ENCODE data around the gene RIOK3. TPM values are rescaled to one million over a fixed set of nuclear protein-coding genes. Genes with fewer than 3 reads are reported as not detected.

Gene RIOK3
- total RNA-seq, 2 experiments from 2014 or later, result 74.7 to 81.3 TPM

DNA sequence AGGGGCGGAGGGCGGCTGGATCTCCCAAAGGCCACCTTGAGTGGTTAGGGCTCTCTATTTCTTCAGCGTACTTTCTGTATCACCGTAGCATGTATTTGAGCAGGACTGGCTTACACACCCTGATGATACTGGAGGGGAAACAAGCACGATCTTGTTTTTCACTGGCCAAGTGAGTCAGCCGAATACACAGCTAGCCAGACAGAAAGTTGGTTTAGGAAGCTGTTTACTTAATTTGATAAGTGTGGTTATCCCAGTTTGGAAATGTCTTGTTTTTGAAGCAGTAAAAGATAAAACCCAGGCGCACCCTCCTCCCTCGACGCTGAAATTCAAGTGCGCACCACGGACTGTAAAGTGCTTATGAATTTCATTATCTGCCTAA, 582 bp downstream of the RIOK3 start:
- intact Hi-C loops (cut with micrococcal nuclease), result no loop called here
- H3K36me3 Mint-ChIP-seq (ENCODE audit: low read depth), result peaks cover 18% of the 10 kb centered on the region

DNA sequence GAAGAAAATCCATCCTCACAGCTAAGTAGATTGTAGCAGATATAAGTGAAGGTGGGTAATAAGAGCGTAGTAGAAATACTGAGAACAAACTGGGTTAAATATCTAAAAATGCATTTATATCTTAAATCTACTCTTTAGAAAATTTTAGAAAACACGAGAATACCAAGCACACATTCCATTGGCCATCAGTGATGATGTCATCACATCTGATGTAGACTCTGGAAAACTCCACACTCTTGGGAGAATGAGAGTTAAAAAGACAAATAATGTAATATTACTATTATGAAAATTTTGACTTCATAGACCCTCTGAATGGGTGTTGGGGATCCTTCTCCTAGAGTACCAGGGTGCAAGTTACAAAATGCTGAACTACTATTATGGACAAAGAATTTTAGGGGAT, 3.7 kb downstream of the RIOK3 start:
- Mint-ChIP-seq H3K4me1 (ENCODE audit: low read depth) (peaks cover 67% of the 10 kb centered on the region), H3K27me3 (no peaks in the 10 kb centered on the region), H3K4me3 (no peak overlapping the region), H3K36me3 (ENCODE audit: low read depth) (peaks cover 27% of the 10 kb centered on the region), H3K9me3 (no peaks in the 10 kb centered on the region), H3K27ac (no peak overlapping the region)
- POLR2A ChIA-PET, result interaction anchor here (1.3 kb wide), 1 partner anchor 16 kb away, joined by 4 read pairs; no protein-coding TSS in a partner anchor
- TF ChIP-seq, protein P1, sequence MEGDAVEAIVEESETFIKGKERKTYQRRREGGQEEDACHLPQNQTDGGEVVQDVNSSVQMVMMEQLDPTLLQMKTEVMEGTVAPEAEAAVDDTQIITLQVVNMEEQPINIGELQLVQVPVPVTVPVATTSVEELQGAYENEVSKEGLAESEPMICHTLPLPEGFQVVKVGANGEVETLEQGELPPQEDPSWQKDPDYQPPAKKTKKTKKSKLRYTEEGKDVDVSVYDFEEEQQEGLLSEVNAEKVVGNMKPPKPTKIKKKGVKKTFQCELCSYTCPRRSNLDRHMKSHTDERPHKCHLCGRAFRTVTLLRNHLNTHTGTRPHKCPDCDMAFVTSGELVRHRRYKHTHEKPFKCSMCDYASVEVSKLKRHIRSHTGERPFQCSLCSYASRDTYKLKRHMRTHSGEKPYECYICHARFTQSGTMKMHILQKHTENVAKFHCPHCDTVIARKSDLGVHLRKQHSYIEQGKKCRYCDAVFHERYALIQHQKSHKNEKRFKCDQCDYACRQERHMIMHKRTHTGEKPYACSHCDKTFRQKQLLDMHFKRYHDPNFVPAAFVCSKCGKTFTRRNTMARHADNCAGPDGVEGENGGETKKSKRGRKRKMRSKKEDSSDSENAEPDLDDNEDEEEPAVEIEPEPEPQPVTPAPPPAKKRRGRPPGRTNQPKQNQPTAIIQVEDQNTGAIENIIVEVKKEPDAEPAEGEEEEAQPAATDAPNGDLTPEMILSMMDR (IDR thresholded peaks at IDR 0.05), result no peak
- ATAC-seq (no peak), DNase-seq (no peak)
- CTCF ChIA-PET, result no interaction called here
- intact Hi-C loops (cut with micrococcal nuclease), result no loop called here

More for the DNA sequence above, 582 bp downstream of the RIOK3 start:
- POLR2A ChIA-PET, result interaction anchor here (1.3 to 2.6 kb wide), 2 partner anchors 9 to 49 kb away, joined by 4 to 7 read pairs; partner anchors contain the start of gene RMC1
- H3K9me3 Mint-ChIP-seq, result no peaks in the 10 kb centered on the region
- H3K4me3 Mint-ChIP-seq, result peak overlapping the region; percentile 98
- peak overlapping the region; percentile 93 for H3K27ac Mint-ChIP-seq
- peak; percentile 18 for ATAC-seq
- TF ChIP-seq, protein P1 (IDR thresholded peaks at IDR 0.05), result no peak
- no peak for DNase-seq
- H3K4me1 Mint-ChIP-seq (ENCODE audit: low read depth), result peaks cover 48% of the 10 kb centered on the region
- CTCF ChIA-PET, result interaction anchor here (1.0 to 2.8 kb wide), 9 partner anchors 11 to 62 kb away, joined by 3 to 13 read pairs (median 3); no protein-coding TSS in a partner anchor
- no peaks in the 10 kb centered on the region for H3K27me3 Mint-ChIP-seq

DNA sequence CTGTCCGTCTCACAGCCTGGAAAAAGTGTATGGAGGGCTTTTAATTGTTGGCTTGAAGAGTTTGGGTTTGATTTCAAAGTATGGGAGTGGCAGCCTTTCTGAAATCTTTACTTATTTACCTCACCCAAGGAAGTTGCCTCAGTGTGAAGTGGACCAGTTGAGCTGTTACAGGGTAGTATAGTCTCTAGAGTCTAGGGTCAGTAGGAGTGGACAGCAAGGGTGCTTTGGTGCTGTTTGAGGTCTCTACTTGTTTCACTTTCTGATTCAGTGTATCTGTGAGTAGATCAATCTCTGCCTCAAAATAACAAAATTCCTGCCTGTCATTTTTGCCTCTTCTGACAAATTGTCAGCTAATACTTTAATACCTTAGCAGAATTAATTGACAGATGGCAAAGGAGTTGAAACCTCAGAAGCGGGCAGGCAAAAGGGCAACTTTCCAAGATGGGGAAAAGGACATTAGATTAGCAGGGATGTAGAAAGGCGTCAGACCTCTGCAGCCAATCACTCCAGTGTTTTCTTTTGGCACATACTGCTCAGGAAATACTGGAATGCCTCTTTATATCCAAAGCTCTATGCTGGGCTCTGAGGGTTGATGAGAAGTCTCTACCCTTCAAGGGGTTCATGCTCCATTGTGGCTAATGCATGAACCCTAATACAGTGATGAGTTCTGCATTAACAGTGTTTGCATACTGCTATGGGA, 5.9 kb downstream of the RIOK3 start:
- Mint-ChIP-seq H3K27ac (peak overlapping the region; percentile 64), H3K36me3 (ENCODE audit: low read depth) (peaks cover 43% of the 10 kb centered on the region), H3K9me3 (no peaks in the 10 kb centered on the region), H3K27me3 (no peaks in the 10 kb centered on the region), H3K4me1 (ENCODE audit: low read depth) (peaks cover 55% of the 10 kb centered on the region), H3K4me3 (no peak overlapping the region)
- TF ChIP-seq, protein P1 (IDR thresholded peaks at IDR 0.05), result no peak
- intact Hi-C loops (cut with micrococcal nuclease), result no loop called here
- POLR2A ChIA-PET, result no interaction called here
- CTCF ChIA-PET, result interaction anchor here (0.6 to 0.7 kb wide), 2 partner anchors 22 to 53 kb away, joined by 3 read pairs; no protein-coding TSS in a partner anchor
- no peak for DNase-seq
- ATAC-seq, result peak; percentile 45

GRCh38 chr18:23459530-23459921, 6.4 kb downstream of the RIOK3 start:
- CTCF ChIA-PET, result no interaction called here
- intact Hi-C loops (cut with micrococcal nuclease), result no loop called here
- peaks cover 39% of the 10 kb centered on the region for H3K36me3 Mint-ChIP-seq (ENCODE audit: low read depth)
- TF ChIP-seq, protein P1 (IDR thresholded peaks at IDR 0.05), result no peak
- no peaks in the 10 kb centered on the region for H3K9me3 Mint-ChIP-seq
- no peak for ATAC-seq
- POLR2A ChIA-PET, result no interaction called here
- H3K4me3 Mint-ChIP-seq, result no peak overlapping the region
- H3K27ac Mint-ChIP-seq, result no peak overlapping the region
- H3K4me1 Mint-ChIP-seq (ENCODE audit: low read depth), result peaks cover 50% of the 10 kb centered on the region
- no peaks in the 10 kb centered on the region for H3K27me3 Mint-ChIP-seq
- no peak for DNase-seq

All from activated CD8-positive, alpha-beta T cell treated with anti-CD3 and anti-CD28 coated beads for 36 hours (primary cell).